ENCODE measurements around the gene HMGN2. TPM values are rescaled to one million over a fixed set of nuclear protein-coding genes. Genes with fewer than 3 reads are reported as not detected.

The HMGN2 gene
- total and polyA plus RNA-seq, 2 donors (not counting 1 experiment from before 2014, with no cell fraction given): 326 to 457 TPM

GRCh38 chr1:26470878-26471497 is 1.3 kb upstream of the HMGN2 start:
- peak; percentile 37 for DNase-seq
- peaks cover 43% of the 10 kb centered on the region for H3K4me1 Mint-ChIP-seq
- H3K9ac ChIP-seq (ENCODE audit: low read length): peak overlapping the region; percentile 98

More at GRCh38 chr1:26470878-26471497, 1.3 kb upstream of the HMGN2 start:
- ChIA-PET POLR2A (interaction anchor here (0.5 to 2.8 kb wide), 8 partner anchors 12 to 1031 kb away, joined by 3 to 39 read pairs (median 4); partner anchors contain the start of genes CEP85 and DHDDS), CTCF (interaction anchor here (0.6 to 3.8 kb wide), 11 partner anchors 9 to 1971 kb away, joined by 3 to 23 read pairs (median 5); partner anchors contain the start of gene DHDDS)
- H3K4me3 ChIP-seq (ENCODE audit: control extremely low read depth in 1 of 5, extremely low read depth in 1 of 5, insufficient read depth in 1 of 5, low read depth in 2 of 5, low read length in 4 of 5): peak overlapping the region in 4 of 5 experiments; percentile 72 to 91 (median 82)
- H3K4me3 Mint-ChIP-seq: peak overlapping the region; percentile 93
- no peaks in the 10 kb centered on the region for H3K27me3 ChIP-seq (replicated peaks in 1 of 4; ENCODE audit: control extremely low read depth in 1 of 4, control insufficient read depth in 3 of 4, insufficient read depth in 4 of 4, low read length in 3 of 4)
- no peak overlapping the region for H3K27ac ChIP-seq (ENCODE audit: low read length in 2 of 2)
- TF ChIP-seq, protein P1, sequence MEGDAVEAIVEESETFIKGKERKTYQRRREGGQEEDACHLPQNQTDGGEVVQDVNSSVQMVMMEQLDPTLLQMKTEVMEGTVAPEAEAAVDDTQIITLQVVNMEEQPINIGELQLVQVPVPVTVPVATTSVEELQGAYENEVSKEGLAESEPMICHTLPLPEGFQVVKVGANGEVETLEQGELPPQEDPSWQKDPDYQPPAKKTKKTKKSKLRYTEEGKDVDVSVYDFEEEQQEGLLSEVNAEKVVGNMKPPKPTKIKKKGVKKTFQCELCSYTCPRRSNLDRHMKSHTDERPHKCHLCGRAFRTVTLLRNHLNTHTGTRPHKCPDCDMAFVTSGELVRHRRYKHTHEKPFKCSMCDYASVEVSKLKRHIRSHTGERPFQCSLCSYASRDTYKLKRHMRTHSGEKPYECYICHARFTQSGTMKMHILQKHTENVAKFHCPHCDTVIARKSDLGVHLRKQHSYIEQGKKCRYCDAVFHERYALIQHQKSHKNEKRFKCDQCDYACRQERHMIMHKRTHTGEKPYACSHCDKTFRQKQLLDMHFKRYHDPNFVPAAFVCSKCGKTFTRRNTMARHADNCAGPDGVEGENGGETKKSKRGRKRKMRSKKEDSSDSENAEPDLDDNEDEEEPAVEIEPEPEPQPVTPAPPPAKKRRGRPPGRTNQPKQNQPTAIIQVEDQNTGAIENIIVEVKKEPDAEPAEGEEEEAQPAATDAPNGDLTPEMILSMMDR (IDR thresholded peaks at IDR 0.05): no peak
- TF ChIP-seq EZH2 (IDR thresholded peaks at IDR 0.05; ENCODE audit: borderline replicate concordance, insufficient read depth, low read depth, low read length, poor library complexity, severe bottlenecking): no peak
- H3K27me3 Mint-ChIP-seq: no peaks in the 10 kb centered on the region
- peaks cover 2 to 41% of the 10 kb centered on the region in 2 experiments for H3K36me3 ChIP-seq (replicated peaks in 1 of 2; ENCODE audit: control extremely low read depth in 1 of 2, control insufficient read depth in 1 of 2, extremely low read depth in 1 of 2, insufficient read depth in 2 of 2, low read length in 1 of 2)
- H3K4me1 ChIP-seq (ENCODE audit: control insufficient read depth in 2 of 2, insufficient read depth in 2 of 2, low read length in 2 of 2): peaks cover 35% of the 10 kb centered on the region in 2 donors
- H3K4me2 ChIP-seq (replicated peaks; ENCODE audit: low read depth, low read length, poor library complexity, severe bottlenecking): peak overlapping the region; percentile 96
- WGBS (ENCODE audit: insufficient coverage): 55% methylated on average over 11 of the region's 14 CpGs
- H3K27ac Mint-ChIP-seq: peak overlapping the region; percentile 98
- no peaks in the 10 kb centered on the region for H3K9me3 Mint-ChIP-seq (ENCODE audit: insufficient read depth)
- peaks cover 55% of the 10 kb centered on the region for H4K20me1 ChIP-seq (ENCODE audit: control insufficient read depth, insufficient read depth, low read length, poor library complexity, severe bottlenecking)
- no peak for ATAC-seq (ENCODE audit: low read depth)
- H3K79me2 ChIP-seq (ENCODE audit: control insufficient read depth, insufficient read depth, low read length): peaks cover 19% of the 10 kb centered on the region
- H2AFZ ChIP-seq (ENCODE audit: insufficient read depth, low read depth, low read length, poor library complexity, severe bottlenecking): no peak overlapping the region
- no peaks in the 10 kb centered on the region for H3K9me3 ChIP-seq (ENCODE audit: control extremely low read depth in 1 of 3, control insufficient read depth in 2 of 3, insufficient read depth in 1 of 3, low read length in 2 of 3)
- intact Hi-C loops (cut with micrococcal nuclease): loop anchor here (5.0 to 10.0 kb wide), 4 partner anchors 154 to 434 kb away; partner anchors contain the start of genes CD52, GPATCH3 and PDIK1L

All from B cell (primary cell).